H1 (cell line): ENCODE data around the gene R3HDM2. TPM values are rescaled to one million over a fixed set of nuclear protein-coding genes. Genes with fewer than 3 reads are reported as not detected.
"Not testable (repeated sequence)": the region's sequence is repeated elsewhere in the genome, so short reads cannot be mapped to it uniquely, and the experiment has no call there.

Source experiments
- CTCF ChIA-PET: fragments of 300-600 bp; sonication (Branson Sonifier 250); formaldehyde crosslinking; loops from one replicate; lab custom pipeline; 2021; ENCODE audit not compliant: partially characterized antibody; lab: Charles Lee
- POLR2A ChIA-PET: fragments of 300-600 bp; sonication (Branson Sonifier 250); formaldehyde crosslinking; loops from one replicate; lab custom pipeline; 2021; ENCODE audit warnings: inconsistent platforms; ENCODE audit not compliant: partially characterized antibody; lab: Charles Lee
- DNase-seq, 2 experiments: peaks; one replicate each; pipeline versions ENCODE4 v3.0.0 to v3.0.0-alpha.2; 2010 to 2022; ENCODE audit warnings: low spot score in 2 of 2, low read depth in 1 of 2, mixed read lengths in 1 of 2
- FAIRE-seq: peaks from 2 replicates; lab custom pipeline; 2011; peaks lifted over from hg19 to GRCh38; lab: Jason Lieb, UNC
- H2AFZ ChIP-seq: 2 replicates; pipeline ENCODE4 v1.8.1; 2012; ENCODE audit warnings: low read length, inconsistent platforms
- H2AK5ac ChIP-seq: 2 replicates; pipeline ENCODE4 v1.6.1; 2013; ENCODE audit warnings: low read depth, low read length
- H2BK120ac ChIP-seq: replicated peaks from 2 replicates; pipeline ENCODE3; 2013; ENCODE audit warnings: low read depth, low read length, inconsistent platforms
- H2BK12ac ChIP-seq: 2 replicates; pipeline ENCODE4 v1.6.1; 2013; ENCODE audit warnings: low read depth, low read length
- H2BK15ac ChIP-seq: 2 replicates; pipeline ENCODE4 v1.6.1; 2013; ENCODE audit warnings: low read length
- H2BK20ac ChIP-seq: 2 replicates; pipeline ENCODE4 v1.6.1; 2013; ENCODE audit warnings: low read length
- H2BK5ac ChIP-seq: 2 replicates; pipeline ENCODE4 v1.6.1; 2013; ENCODE audit warnings: low read depth, low read length
- H3K14ac ChIP-seq: 2 replicates; pipeline ENCODE4 v1.6.1; 2013; ENCODE audit warnings: inconsistent platforms; ENCODE audit not compliant: insufficient read length
- H3K18ac ChIP-seq: 2 replicates; pipeline ENCODE4 v1.6.1; 2013; ENCODE audit warnings: low read length; ENCODE audit errors: extremely low read depth
- H3K23ac ChIP-seq: 2 replicates; pipeline ENCODE4 v1.6.1; 2013; ENCODE audit warnings: inconsistent platforms; ENCODE audit not compliant: insufficient read length
- H3K23me2 ChIP-seq: 2 replicates; pipeline ENCODE4 v1.6.1; 2013; ENCODE audit warnings: low read depth, low read length
- H3K27ac ChIP-seq: 2 replicates; pipeline ENCODE4 v1.6.1; 2011; ENCODE audit warnings: low read depth, low read length, inconsistent platforms
- H3K27me3 ChIP-seq, 4 experiments: replicated peaks in 1 of 4; 1 replicate in 1 of 4; 2 replicates in 3 of 4; pipeline versions ENCODE4 v1.6.1 to v1.8.1; 2011 to 2013; ENCODE audit warnings: low read length in 3 of 4, mild to moderate bottlenecking in 3 of 4, inconsistent platforms in 2 of 4, mixed read lengths in 2 of 4, moderate library complexity in 1 of 4; ENCODE audit not compliant: control insufficient read depth in 3 of 4, insufficient read depth in 3 of 4; ENCODE audit errors: extremely low read depth in 1 of 4
- H3K36me3 ChIP-seq, 4 experiments: 2 replicates each; pipeline versions ENCODE4 v1.6.1 to v1.8.1; 2011 to 2013; ENCODE audit warnings: mild to moderate bottlenecking in 4 of 4, low read length in 3 of 4, moderate library complexity in 2 of 4, control low read depth in 1 of 4, inconsistent platforms in 1 of 4; ENCODE audit not compliant: insufficient read depth in 4 of 4, control insufficient read depth in 2 of 4
- H3K4ac ChIP-seq: replicated peaks from 2 replicates; pipeline ENCODE3; 2013; ENCODE audit warnings: low read length, low read depth, mixed read lengths, inconsistent platforms; ENCODE audit not compliant: insufficient read length
- H3K4me1 ChIP-seq, 4 experiments: replicated peaks in 1 of 4; 1 replicate in 1 of 4; 2 replicates in 3 of 4; pipeline versions ENCODE4 v1.6.1 to v1.8.1; 2011 to 2013; ENCODE audit warnings: low read length in 3 of 4, inconsistent platforms in 2 of 4, mixed read lengths in 1 of 4; ENCODE audit not compliant: insufficient read depth in 4 of 4, control insufficient read depth in 3 of 4
- H3K4me2 ChIP-seq, 2 experiments: 2 replicates each; pipeline versions ENCODE4 v1.6.1 to v1.8.1; 2011 to 2013; ENCODE audit warnings: low read depth in 2 of 2, low read length in 2 of 2, control low read depth in 1 of 2, inconsistent platforms in 1 of 2, mild to moderate bottlenecking in 1 of 2; ENCODE audit not compliant: insufficient read depth in 1 of 2
- H3K4me3 ChIP-seq, 4 experiments: fragments of 200-600, 300-600 bp in 1 of 4; sonication (generic), shearing (Covaris generic), sonication (Bioruptor Twin) in 1 of 4; 2 replicates each; pipeline versions ENCODE4 v1.5.1 to v1.8.1; 2011 to 2016; ENCODE audit warnings: low read length in 4 of 4, low read depth in 3 of 4, control low read depth in 2 of 4, inconsistent platforms in 2 of 4, mild to moderate bottlenecking in 2 of 4, mixed read lengths in 1 of 4, moderate library complexity in 1 of 4; ENCODE audit not compliant: insufficient read depth in 2 of 4; ENCODE audit errors: extremely low read depth in 1 of 4
- H3K56ac ChIP-seq: replicated peaks from 2 replicates; pipeline ENCODE3; 2013; ENCODE audit warnings: low read depth, mild to moderate bottlenecking, mixed read lengths, low read length, inconsistent platforms; ENCODE audit not compliant: insufficient read length
- H3K79me1 ChIP-seq: 2 replicates; pipeline ENCODE4 v1.6.1; 2013; ENCODE audit warnings: low read depth, low read length, control low read depth
- H3K79me2 ChIP-seq, 2 experiments: 2 replicates each; pipeline versions ENCODE4 v1.6.1 to v1.8.1; 2012 to 2013; ENCODE audit warnings: low read length in 2 of 2, mild to moderate bottlenecking in 2 of 2, inconsistent platforms in 1 of 2; ENCODE audit not compliant: insufficient read depth in 2 of 2, control insufficient read depth in 1 of 2
- H3K9ac ChIP-seq, 4 experiments: replicated peaks in 1 of 4; 1 replicate in 1 of 4; 2 replicates in 3 of 4; pipeline versions ENCODE4 v1.6.1 to v1.8.1; 2011 to 2013; ENCODE audit warnings: low read depth in 3 of 4, low read length in 3 of 4, control low read depth in 2 of 4, mild to moderate bottlenecking in 2 of 4, moderate library complexity in 2 of 4, inconsistent platforms in 1 of 4; ENCODE audit errors: extremely low read depth in 1 of 4
- H3K9me3 ChIP-seq, 2 experiments: 2 replicates each; pipeline versions ENCODE4 v1.6.1 to v1.8.1; 2012 to 2013; ENCODE audit warnings: mild to moderate bottlenecking in 2 of 2, moderate library complexity in 2 of 2, control low read depth in 1 of 2, inconsistent platforms in 1 of 2, low read depth in 1 of 2, low read length in 1 of 2, mixed read lengths in 1 of 2; ENCODE audit not compliant: insufficient read depth in 2 of 2
- H4K20me1 ChIP-seq, 2 experiments: replicated peaks in 1 of 2; 2 replicates each; pipeline versions ENCODE3 to v1.8.1; 2011 to 2013; ENCODE audit warnings: inconsistent platforms in 2 of 2, low read length in 2 of 2, mild to moderate bottlenecking in 1 of 2; ENCODE audit not compliant: insufficient read depth in 2 of 2, control insufficient read depth in 1 of 2
- H4K5ac ChIP-seq: 2 replicates; pipeline ENCODE4 v1.6.1; 2013; ENCODE audit warnings: low read length, low read depth, mixed read lengths, inconsistent platforms; ENCODE audit not compliant: insufficient read length
- H4K8ac ChIP-seq: 2 replicates; pipeline ENCODE4 v1.8.0; 2013; ENCODE audit warnings: mild to moderate bottlenecking, moderate library complexity, low read length, inconsistent platforms; ENCODE audit not compliant: insufficient read depth; ENCODE audit errors: extremely low read depth
- H4K91ac ChIP-seq: replicated peaks from 2 replicates; pipeline ENCODE3; 2013; ENCODE audit warnings: low read length, mixed read lengths, inconsistent platforms; ENCODE audit not compliant: insufficient read length
- RAD21 ChIP-seq, 2 experiments: IDR thresholded peaks in 1 of 2; conservative IDR thresholded peaks in 1 of 2; 2 replicates each; pipeline ENCODE4 v1.6.1; 2011; ENCODE audit warnings: low read depth in 2 of 2, low read length in 2 of 2, improper control_type of control experiment in 1 of 2, inconsistent platforms in 1 of 2, mild to moderate bottlenecking in 1 of 2, moderate library complexity in 1 of 2
- WGBS, 2 experiments: shearing (Covaris generic) in 1 of 2; methylation state at CpG; one replicate each; pipeline versions ENCODE4 v1.1.6 to v1.1.7; 2013 to 2015; ENCODE audit warnings: low lambda C conversion rate in 2 of 2, mixed read lengths in 2 of 2, inconsistent platforms in 1 of 2, low coverage in 1 of 2, missing lambda C conversion rate in 1 of 2; ENCODE audit not compliant: insufficient replicate concordance in 2 of 2, insufficient coverage in 1 of 2, insufficient read length in 1 of 2; ENCODE audit errors: extremely low coverage in 1 of 2, missing lambda C conversion rate in 1 of 2; 5-methylcytosine and 5-hydroxymethylcytosine counted together
- polyA plus RNA-seq, 7 experiments: library from polyadenylated mRNA; depleted of rRNA in 3 of 7; stranded (reverse) in 5 of 7; unstranded in 2 of 7; fragments of >200 nt in 5 of 7; fragments of 200-250 nt in 2 of 7; gene quantifications; 1 replicate in 5 of 7; 2 replicates in 1 of 7; 4 replicates in 1 of 7; pipeline versions ENCODE4 v1.2.1 to v1.2.3, GENCODE V29; 2011 to 2013; ENCODE audit warnings: missing spikeins in 2 of 7, mixed read lengths in 2 of 7
- total RNA-seq: library from RNA; stranded (reverse); fragmentation: NEBNext Ultra II Directional; extraction: Animal tissue kit (Norgen Biotek cat#: 25700); gene quantifications from 2 replicates; pipeline ENCODE4 v1.2.1, GENCODE V29; 2021

The R3HDM2 gene
- total and polyA plus RNA-seq, 2 of the 8 experiments (the other 6 are each of a cell fraction or from before 2014, with no cell fraction given): 25.6 to 27.0 TPM

GRCh38 chr12:57276935-57277563 lies 153.8 kb downstream of the R3HDM2 start (continued):
- TF ChIP-seq RAD21 (IDR thresholded peaks at IDR 0.05 in 1 of 2, conservative IDR thresholded peaks at IDR 0.05 in 1 of 2; ENCODE audit: low read depth in 2 of 2, low read length in 2 of 2): peak; percentile 29 to 52; a peak in 3 of 4 replicates

DNA sequence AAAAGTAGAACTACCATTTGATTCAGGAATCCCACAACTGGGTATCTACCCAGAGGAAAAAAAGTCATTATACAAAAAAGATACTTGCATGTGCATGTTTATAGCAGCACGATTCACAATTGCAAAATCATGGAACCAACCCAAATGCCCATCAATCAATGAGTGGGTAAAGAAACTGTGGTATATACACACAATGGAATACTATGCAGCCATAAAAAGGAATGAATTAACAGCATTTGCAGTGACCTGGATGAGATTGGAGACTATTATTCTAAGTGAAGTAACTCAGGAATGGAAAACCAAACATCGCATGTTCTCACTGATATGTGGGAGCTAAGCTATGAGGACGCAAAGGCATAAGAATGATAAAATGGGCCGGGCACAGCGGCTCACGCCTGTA lies 154.6 kb downstream of the R3HDM2 start:
- H2BK5ac ChIP-seq, H3K23me2 ChIP-seq, FAIRE-seq, H3K9ac ChIP-seq, H2BK15ac ChIP-seq, H3K79me1 ChIP-seq, H2BK120ac ChIP-seq, H3K56ac ChIP-seq, POLR2A ChIA-PET, H3K79me2 ChIP-seq, H3K4me2 ChIP-seq, H3K9me3 ChIP-seq, H2BK20ac ChIP-seq, H4K91ac ChIP-seq, H3K36me3 ChIP-seq, H3K27me3 ChIP-seq, DNase-seq, H4K8ac ChIP-seq, H3K18ac ChIP-seq, H3K23ac ChIP-seq, H3K14ac ChIP-seq, H3K4me1 ChIP-seq, H3K4ac ChIP-seq, H2AFZ ChIP-seq, H3K4me3 ChIP-seq, H2AK5ac ChIP-seq, H4K5ac ChIP-seq, H2BK12ac ChIP-seq, H4K20me1 ChIP-seq, H3K27ac ChIP-seq: not testable (repeated sequence)
- 93% methylated on average over 6 of the region's 6 CpGs; no CpG with 5 or more reads in 1 of the 2 experiments for WGBS, 2 experiments
- CTCF ChIA-PET: interaction anchor here (0.8 to 4.2 kb wide), 12 partner anchors 10 to 176 kb away, joined by 3 to 36 read pairs (median 11); partner anchors contain the start of gene STAC3
